GM19397 (cell line): ENCODE data around the gene GRIK2.

Source experiments
- ATAC-seq: cut with Tn5 transposase; IDR thresholded peaks from one replicate; pipeline ENCODE4 v1.9.1; 2021; ENCODE audit warnings: mild to moderate bottlenecking, moderate library complexity; ENCODE audit not compliant: unreplicated experiment

GRIK2 gene

GRCh38 chr6:101936516-101936915, 543.0 kb downstream of the GRIK2 start:
- ATAC-seq, result no peak

- no peak for ATAC-seq
Observed at GRCh38 chr6:101937108-101937507, 543.6 kb downstream of the GRIK2 start.

GRCh38 chr6:101940391-101940790, 546.9 kb downstream of the GRIK2 start:
- ATAC-seq, result no peak

- no peak for ATAC-seq
Observed at GRCh38 chr6:101956961-101957360, 563.5 kb downstream of the GRIK2 start.

- ATAC-seq, result no peak
Observed at GRCh38 chr6:101961357-101961756, 567.8 kb downstream of the GRIK2 start.

- ATAC-seq, result no peak
Observed at GRCh38 chr6:101980924-101981323, 587.4 kb downstream of the GRIK2 start.

GRCh38 chr6:101986476-101986875, 593.0 kb downstream of the GRIK2 start:
- ATAC-seq, result no peak

- ATAC-seq, result no peak
Observed at GRCh38 chr6:101992286-101992685, 598.8 kb downstream of the GRIK2 start.

- ATAC-seq, result no peak
Observed at GRCh38 chr6:101994521-101994920, 601.0 kb downstream of the GRIK2 start.

GRCh38 chr6:102015431-102015830, 621.9 kb downstream of the GRIK2 start:
- no peak for ATAC-seq

- ATAC-seq, result no peak
Observed at GRCh38 chr6:102022281-102022680, 628.8 kb downstream of the GRIK2 start.

- no peak for ATAC-seq
Observed at GRCh38 chr6:102022803-102023202, 629.3 kb downstream of the GRIK2 start.

- ATAC-seq, result no peak
Observed at GRCh38 chr6:102023977-102024657, 630.6 kb downstream of the GRIK2 start.

GRCh38 chr6:102026649-102027048, 633.1 kb downstream of the GRIK2 start:
- no peak for ATAC-seq

- no peak for ATAC-seq
Observed at GRCh38 chr6:102028176-102028575, 634.7 kb downstream of the GRIK2 start.

GRCh38 chr6:102038964-102039363, 645.5 kb downstream of the GRIK2 start:
- ATAC-seq, result no peak

GRCh38 chr6:102039441-102039840, 645.9 kb downstream of the GRIK2 start:
- no peak for ATAC-seq

GRCh38 chr6:102051001-102051400, 657.5 kb downstream of the GRIK2 start:
- ATAC-seq, result no peak

GRCh38 chr6:102051720-102052119, 658.2 kb downstream of the GRIK2 start:
- ATAC-seq, result no peak

- ATAC-seq, result no peak
Observed at GRCh38 chr6:102064142-102064541, 670.6 kb downstream of the GRIK2 start.

- no peak for ATAC-seq
Observed at GRCh38 chr6:102066301-102066700, 672.8 kb downstream of the GRIK2 start.

- no peak for ATAC-seq
Observed at GRCh38 chr6:102068349-102068929, 674.9 kb downstream of the GRIK2 start.

GRCh38 chr6:102075539-102075938, 682.0 kb downstream of the GRIK2 start:
- no peak for ATAC-seq
